ENCODE data around the gene CDC27.

GRCh38 chr17:47237841-47238240 is 48.7 kb upstream of the CDC27 start:
- TF ChIP-seq POLR2AphosphoS5 (IDR thresholded peaks at IDR 0.05) (no peak), CTCF (IDR thresholded peaks at IDR 0.05; ENCODE audit: poor library complexity, severe bottlenecking) (no peak)

Measured in neural cell (in vitro differentiated cells).